Measurements from ENCODE around the gene ENDOV. TPM values are rescaled to one million over a fixed set of nuclear protein-coding genes. Genes with fewer than 3 reads are reported as not detected.

ENDOV gene
- total RNA-seq, 1 donor from 2014 or later = 9.1 TPM

Small RNA genes lying within 50 kb of the gene (microRNA-seq; reads per million reads assigned to microRNA genes)
- not detected for gene MIR4730 (ENCODE audit: borderline number of aligned reads)

Other genes starting within 250 kb of the ENDOV start
- not detected for gene CARD14, start 245.1 kb upstream of the ENDOV start, total RNA-seq
- 11.4 TPM for gene SGSH, start 194.8 kb upstream of the ENDOV start, total RNA-seq
- gene SLC26A11, start 194.7 kb upstream of the ENDOV start, total RNA-seq = 10.6 TPM
- 25.7 TPM for gene RNF213, start 154.3 kb upstream of the ENDOV start, total RNA-seq
- not detected for gene NPTX1, start 61.4 kb downstream of the ENDOV start, total RNA-seq
- 20.9 TPM for gene RPTOR, start 129.7 kb downstream of the ENDOV start, total RNA-seq

Measured in left ventricle myocardium superior (tissue), 1 donor.